ENCODE data around the gene ASH1L.

ASH1L gene

GRCh38 chr1:155323729-155324036 lies 238.9 kb downstream of the ASH1L start:
- peak; percentile 48 for DNase-seq (ENCODE audit: extremely low read depth, low read depth)
- no peak for TF ChIP-seq CTCF (IDR thresholded peaks at IDR 0.05; ENCODE audit: low read depth, low read length, missing control alignments)
- H3K4me3 ChIP-seq (replicated peaks; ENCODE audit: low read depth, low read length): peak overlapping the region; percentile 86

GRCh38 chr1:155322953-155323728 lies 239.5 kb downstream of the ASH1L start:
- TF ChIP-seq CTCF (IDR thresholded peaks at IDR 0.05; ENCODE audit: low read depth, low read length, missing control alignments): peak; percentile 91
- peak; percentile 79 for DNase-seq (ENCODE audit: extremely low read depth, low read depth)
- peak overlapping the region; percentile 86 for H3K4me3 ChIP-seq (replicated peaks; ENCODE audit: low read depth, low read length)

- TF ChIP-seq CTCF (IDR thresholded peaks at IDR 0.05; ENCODE audit: low read depth, low read length, missing control alignments): no peak
- DNase-seq (ENCODE audit: extremely low read depth, low read depth): no peak
- peak overlapping the region; percentile 86 for H3K4me3 ChIP-seq (replicated peaks; ENCODE audit: low read depth, low read length)
These were observed 240.0 kb downstream of the ASH1L start for GRCh38 chr1:155322571-155322952.

- peak overlapping the region; percentile 86 for H3K4me3 ChIP-seq (replicated peaks; ENCODE audit: low read depth, low read length)
- no peak for TF ChIP-seq CTCF (IDR thresholded peaks at IDR 0.05; ENCODE audit: low read depth, low read length, missing control alignments)
- no peak for DNase-seq (ENCODE audit: extremely low read depth, low read depth)
These were observed 240.7 kb downstream of the ASH1L start for GRCh38 chr1:155321639-155322503.

GRCh38 chr1:155320661-155321617 lies 241.7 kb downstream of the ASH1L start, which contains the start of gene RUSC1:
Gene RUSC1, plus strand, starts transcription at chr1:155320894. Its CDS starts 880 bp downstream, at chr1:155321774.
- no peak for DNase-seq (ENCODE audit: extremely low read depth, low read depth)
- peak within 1 kb of the TSS; percentile 22 for H3K4me3 ChIP-seq (replicated peaks; ENCODE audit: low read depth, low read length)
- no peak for TF ChIP-seq CTCF (IDR thresholded peaks at IDR 0.05; ENCODE audit: low read depth, low read length, missing control alignments)

- no peak for DNase-seq (ENCODE audit: extremely low read depth, low read depth)
- no peak overlapping the region; the same call in 1 of the 2 replicates for H3K4me3 ChIP-seq (replicated peaks; ENCODE audit: low read depth, low read length)
- no peak for TF ChIP-seq CTCF (IDR thresholded peaks at IDR 0.05; ENCODE audit: low read depth, low read length, missing control alignments)
These were observed 242.4 kb downstream of the ASH1L start for GRCh38 chr1:155320252-155320651.
